Esophagus squamous epithelium (tissue), 4 donors: ENCODE results near the gene CD164.

Source experiments
- CTCF ChIP-seq, 6 experiments: fragments of 450-650 bp in 4 of 6; fragments of 200-600 bp in 2 of 6; sonication (generic) in 2 of 6; IDR thresholded peaks; one replicate each; pipeline ENCODE4 v1.5.1; 2016 to 2019; ENCODE audit warnings: antibody characterized with exemption in 6 of 6, mild to moderate bottlenecking in 4 of 6, moderate library complexity in 4 of 6
- POLR2A ChIP-seq, 4 donors: fragments of 450-650 bp; IDR thresholded peaks; one replicate each; pipeline ENCODE4 v1.6.1; 2017; ENCODE audit warnings: antibody characterized with exemption in 4 of 4, mild to moderate bottlenecking in 4 of 4, moderate library complexity in 3 of 4

GRCh38 chr6:109374326-109374892 lies 7.9 kb downstream of the CD164 start:
- TF ChIP-seq CTCF (IDR thresholded peaks at IDR 0.05) (no peak), POLR2A (IDR thresholded peaks at IDR 0.05) (no peak)
